ENCODE data around the gene KRTAP9-6. TPM values are rescaled to one million over a fixed set of nuclear protein-coding genes. Genes with fewer than 3 reads are reported as not detected.
"Not testable (repeated sequence)": the region's sequence is repeated elsewhere in the genome, so short reads cannot be mapped to it uniquely, and the experiment has no call there.

Gene KRTAP9-6, protein sequence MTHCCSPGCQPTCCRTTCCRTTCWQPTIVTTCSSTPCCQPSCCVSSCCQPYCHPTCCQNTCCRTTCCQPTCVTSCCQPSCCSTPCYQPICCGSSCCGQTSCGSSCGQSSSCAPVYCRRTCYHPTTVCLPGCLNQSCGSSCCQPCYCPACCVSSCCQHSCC
- total RNA-seq = not detected

GRCh38 chr17:41265078-41265477 is at the start of gene KRTAP9-6:
KRTAP9-6 (plus strand) TSS chr17:41265378; CDS start chr17:41265378, 0 bp downstream.
- no peak for DNase-seq

- no peak for DNase-seq
These were observed 49.5 kb upstream of the KRTAP9-6 start for GRCh38 chr17:41215681-41216080.

GRCh38 chr17:41223821-41224220 is 41.4 kb upstream of the KRTAP9-6 start:
- DNase-seq = no peak

GRCh38 chr17:41226051-41226450 is 39.1 kb upstream of the KRTAP9-6 start:
- no peak for DNase-seq

DNA sequence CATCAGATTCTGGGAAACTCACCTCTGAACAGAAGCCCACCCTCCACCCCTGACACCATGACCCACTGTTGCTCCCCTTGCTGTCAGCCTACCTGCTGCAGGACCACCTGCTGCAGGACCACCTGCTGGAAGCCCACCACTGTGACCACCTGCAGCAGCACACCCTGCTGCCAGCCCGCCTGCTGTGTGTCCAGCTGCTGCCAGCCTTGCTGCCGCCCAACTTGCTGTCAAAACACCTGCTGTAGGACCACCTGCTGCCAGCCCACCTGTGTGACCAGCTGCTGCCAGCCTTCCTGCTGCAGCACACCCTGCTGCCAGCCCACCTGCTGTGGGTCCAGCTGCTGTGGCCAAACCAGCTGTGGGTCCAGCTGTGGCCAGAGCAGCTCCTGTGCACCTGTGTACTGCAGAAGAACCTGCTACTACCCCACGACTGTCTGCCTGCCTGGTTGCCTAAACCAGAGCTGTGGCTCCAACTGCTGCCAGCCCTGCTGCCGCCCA is 38.5 kb upstream of the KRTAP9-6 start, which contains the start of gene KRTAP9-2:
Gene KRTAP9-2 (plus strand): TSS at position 51 of the 498 bp plus-strand sequence. CDS start 7 bp downstream, at position 58.
- DNase-seq = not testable (repeated sequence)

DNA sequence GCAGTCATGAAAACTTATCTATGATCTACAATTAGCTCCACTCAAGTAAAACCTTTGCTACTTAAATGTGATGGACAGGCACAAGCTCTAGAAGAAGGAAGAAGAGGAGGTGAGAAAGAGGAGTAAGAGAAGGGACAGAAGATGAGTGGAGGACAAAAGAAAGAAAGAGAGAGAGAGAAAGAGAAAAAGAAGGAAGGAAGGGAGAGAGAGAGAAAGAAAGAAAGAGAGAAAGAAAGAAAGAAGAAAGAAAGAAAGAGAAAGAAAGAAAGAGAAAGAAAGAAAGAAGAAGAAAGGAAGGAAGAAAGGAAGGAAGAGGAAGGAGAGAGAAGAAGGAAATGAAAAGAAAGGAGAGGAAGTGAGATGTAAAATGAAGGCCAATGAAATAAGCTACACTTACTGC is 35.1 kb upstream of the KRTAP9-6 start:
- DNase-seq = no peak

GRCh38 chr17:41231731-41232130 is 33.4 kb upstream of the KRTAP9-6 start:
- DNase-seq = no peak

GRCh38 chr17:41232399-41233105 is 32.6 kb upstream of the KRTAP9-6 start, which contains the start of gene KRTAP9-3:
KRTAP9-3 (plus strand) TSS chr17:41232449; CDS start chr17:41232502, 53 bp downstream.
- DNase-seq = not testable (repeated sequence)

DNA sequence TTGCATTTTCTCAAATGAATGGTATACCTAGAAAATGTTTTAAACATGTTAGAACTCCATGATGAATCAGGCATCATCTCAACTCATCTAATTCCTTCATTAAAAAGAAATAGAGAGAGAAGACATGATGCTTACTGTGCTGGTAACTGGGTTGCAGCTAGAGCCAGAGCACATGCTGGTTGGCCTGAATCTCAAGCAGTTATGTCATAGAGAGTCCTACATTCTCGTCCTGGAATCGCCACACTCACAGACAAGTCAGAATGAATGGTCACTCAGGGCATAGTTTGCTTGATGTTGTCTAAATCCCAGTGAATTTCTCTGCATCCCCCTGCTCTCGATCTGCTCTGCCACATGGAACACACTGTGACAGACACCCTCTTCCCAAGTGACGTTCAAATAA is 28.1 kb upstream of the KRTAP9-6 start:
- DNase-seq = not testable (repeated sequence)

DNA sequence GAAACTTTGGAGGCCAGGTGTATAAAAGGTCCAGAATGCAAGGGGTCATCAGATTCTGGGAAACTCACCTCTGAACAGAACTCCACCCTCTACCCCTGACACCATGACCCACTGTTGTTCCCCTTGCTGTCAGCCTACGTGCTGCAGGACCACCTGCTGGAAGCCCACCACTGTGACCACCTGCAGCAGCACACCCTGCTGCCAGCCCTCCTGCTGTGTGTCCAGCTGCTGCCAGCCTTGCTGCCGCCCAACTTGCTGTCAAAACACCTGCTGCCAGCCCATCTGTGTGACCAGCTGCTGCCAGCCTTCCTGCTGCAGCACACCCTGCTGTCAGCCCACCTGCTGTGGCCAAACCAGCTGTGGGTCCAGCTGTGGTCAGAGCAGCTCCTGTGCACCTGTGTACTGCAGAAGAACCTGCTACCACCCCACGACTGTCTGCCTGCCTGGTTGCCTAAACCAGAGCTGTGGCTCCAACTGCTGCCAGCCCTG is 27.2 kb upstream of the KRTAP9-6 start, which contains the start of gene KRTAP9-8:
Gene KRTAP9-8 (plus strand): TSS at position 51 of the 489 bp plus-strand sequence. CDS start 53 bp downstream, at position 104.
- not testable (repeated sequence) for DNase-seq

DNA sequence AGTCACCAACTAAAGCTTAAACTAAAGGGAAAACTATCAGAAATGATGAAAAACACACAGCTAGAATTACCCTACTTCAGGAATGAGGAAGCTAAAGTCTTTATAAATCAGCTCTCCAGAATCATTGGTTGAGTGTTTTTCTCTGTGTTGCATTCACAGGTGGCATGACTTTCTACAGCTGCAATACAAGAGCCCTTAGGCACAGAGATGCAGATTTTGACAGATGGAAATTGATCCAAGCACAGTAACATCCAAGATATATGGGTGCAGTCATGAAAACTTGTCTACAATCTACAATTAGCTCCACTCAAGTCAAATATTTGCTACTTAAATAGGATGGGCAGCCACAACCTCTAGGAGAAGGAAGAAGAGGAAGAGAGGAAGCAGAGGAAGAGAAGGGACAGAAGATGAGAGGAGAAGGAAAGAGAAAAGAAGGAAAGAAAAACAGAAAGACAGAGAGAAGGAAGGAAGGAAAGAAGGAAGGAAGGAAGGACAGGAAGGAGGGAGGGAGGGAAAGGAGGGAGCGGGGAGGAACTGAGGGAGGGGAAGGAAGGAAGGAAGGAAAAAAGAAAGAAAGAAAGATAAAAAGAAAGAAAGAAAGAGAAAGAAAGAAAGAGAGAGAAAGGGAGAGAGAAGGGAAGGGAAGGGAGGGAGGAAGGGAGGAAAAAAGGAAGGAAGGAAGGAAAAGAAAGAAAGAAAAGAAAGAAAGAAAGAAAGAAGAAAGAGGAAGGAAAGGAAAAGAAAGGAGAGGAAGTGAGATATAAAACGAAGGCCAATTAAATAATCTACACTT is 18.0 kb upstream of the KRTAP9-6 start:
- DNase-seq = not testable (repeated sequence)

DNA sequence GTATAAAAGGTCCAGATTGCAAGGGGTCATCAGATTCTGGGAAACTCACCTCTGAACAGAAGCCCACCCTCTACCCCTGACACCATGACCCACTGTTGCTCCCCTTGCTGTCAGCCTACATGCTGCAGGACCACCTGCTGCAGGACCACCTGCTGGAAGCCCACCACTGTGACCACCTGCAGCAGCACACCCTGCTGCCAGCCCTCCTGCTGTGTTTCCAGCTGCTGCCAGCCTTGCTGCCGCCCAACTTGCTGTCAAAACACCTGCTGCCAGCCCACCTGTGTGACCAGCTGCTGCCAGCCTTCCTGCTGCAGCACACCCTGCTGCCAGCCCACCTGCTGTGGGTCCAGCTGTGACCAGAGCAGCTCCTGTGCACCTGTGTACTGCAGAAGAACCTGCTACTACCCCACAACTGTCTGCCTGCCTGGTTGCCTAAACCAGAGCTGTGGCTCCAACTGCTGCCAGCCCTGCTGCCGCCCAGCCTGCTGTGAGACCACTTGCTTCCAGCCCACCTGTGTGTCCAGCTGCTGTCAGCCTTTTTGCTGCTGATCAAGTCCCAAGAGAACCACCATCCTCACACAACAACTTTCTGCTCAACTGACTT is 15.4 kb upstream of the KRTAP9-6 start, which contains the start of gene KRTAP9-4:
Gene KRTAP9-4 (plus strand): TSS at position 51 of the 604 bp plus-strand sequence. CDS start 34 bp downstream, at position 85.
- not testable (repeated sequence) for DNase-seq

- no peak for DNase-seq
These were observed 13.9 kb upstream of the KRTAP9-6 start for GRCh38 chr17:41251261-41251660.

DNA sequence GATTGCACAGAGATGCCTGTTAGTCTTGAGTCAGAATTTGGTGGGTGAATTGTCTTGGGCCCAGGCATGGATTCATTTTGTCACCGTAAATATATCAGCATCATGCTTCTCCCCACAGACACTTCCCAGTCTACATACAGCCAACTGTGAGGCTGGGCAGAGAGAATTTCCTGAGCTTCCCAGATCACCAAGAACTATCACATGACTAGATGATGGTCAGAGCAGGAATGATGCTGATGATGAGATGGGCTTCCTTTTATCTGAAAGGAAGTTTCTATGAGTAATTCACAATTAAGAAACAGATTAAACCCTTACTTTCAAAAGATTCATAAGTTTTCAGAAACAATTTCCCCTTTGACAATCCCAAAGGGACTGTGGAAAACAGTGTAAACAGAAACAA is 10.3 kb upstream of the KRTAP9-6 start:
- no peak for DNase-seq

- not testable (repeated sequence) for DNase-seq
These were observed 9.5 kb upstream of the KRTAP9-6 start, which contains the start of gene KRTAP9-9 for GRCh38 chr17:41255381-41256290. KRTAP9-9 (plus strand) TSS chr17:41255384.

- DNase-seq = no peak
These were observed 8.9 kb upstream of the KRTAP9-6 start for GRCh38 chr17:41256291-41256685.

DNA sequence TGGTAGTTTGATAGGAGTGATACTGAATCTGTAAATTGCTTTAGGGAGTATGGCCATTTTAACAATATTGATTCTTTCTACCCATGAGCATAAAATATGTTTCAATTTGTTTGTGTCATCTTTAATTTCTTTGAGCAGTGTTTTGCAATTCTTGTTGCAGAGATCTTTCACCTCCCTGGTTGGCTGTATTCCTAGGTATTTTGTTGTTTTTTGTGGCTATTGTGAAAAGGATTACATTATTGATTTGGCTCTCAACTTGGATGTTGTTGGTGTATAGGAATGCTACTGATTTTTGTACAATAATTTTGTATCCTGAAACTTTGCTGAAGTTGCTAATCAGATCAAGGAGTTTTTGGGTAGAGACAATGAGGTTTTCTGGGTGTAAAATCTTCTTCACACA is 6.8 kb upstream of the KRTAP9-6 start:
- no peak for DNase-seq

GRCh38 chr17:41263212-41263611 is 2.0 kb upstream of the KRTAP9-6 start:
- DNase-seq = no peak

- DNase-seq = no peak
These were observed 579 bp upstream of the KRTAP9-6 start for GRCh38 chr17:41264599-41264998.

GRCh38 chr17:41267711-41268110 is 2.5 kb downstream of the KRTAP9-6 start:
- no peak for DNase-seq

GRCh38 chr17:41271323-41271722 is 6.1 kb downstream of the KRTAP9-6 start:
- not testable (repeated sequence) for DNase-seq
